B cell (primary cell): ENCODE measurements around the gene AGXT.

ENCODE experiments used
- CTCF ChIP-seq: fragments of 200-600 bp; IDR thresholded peaks from one replicate; pipeline ENCODE4 v1.8.0; 2022; ENCODE audit warnings: antibody characterized with exemption, mild to moderate bottlenecking
- EZH2 ChIP-seq: IDR thresholded peaks from 2 replicates; pipeline ENCODE4 v1.6.1; 2012; ENCODE audit warnings: borderline replicate concordance, low read depth, mild to moderate bottlenecking, moderate library complexity, low read length; ENCODE audit not compliant: insufficient read depth, poor library complexity, severe bottlenecking

GRCh38 chr2:240873805-240874714 lies 5.4 kb downstream of the AGXT start:
- TF ChIP-seq CTCF (no peak), EZH2 (no peak)
